Adrenal gland (tissue), 5 donors: ENCODE data around the gene PTPRU.

Source experiments
- POLR2A ChIP-seq, 2 donors: fragments of 450-650 bp; IDR thresholded peaks; one replicate each; pipeline ENCODE4 v1.6.1; 2017; ENCODE audit warnings: antibody characterized with exemption in 2 of 2, mild to moderate bottlenecking in 2 of 2, moderate library complexity in 1 of 2
- TF ChIP-seq, protein P1 (sequence below), 6 experiments: fragments of 450-650 bp in 4 of 6; fragments of 200-600 bp in 2 of 6; sonication (generic) in 1 of 6; IDR thresholded peaks; 1 replicate in 5 of 6; 2 replicates in 1 of 6; pipeline versions ENCODE4 v1.5.1 to v1.8.0; 2016 to 2021; ENCODE audit warnings: antibody characterized with exemption in 6 of 6, mild to moderate bottlenecking in 2 of 6, moderate library complexity in 1 of 6
- donor health status: DM: no; HTN: no; CAD: no.

DNA sequence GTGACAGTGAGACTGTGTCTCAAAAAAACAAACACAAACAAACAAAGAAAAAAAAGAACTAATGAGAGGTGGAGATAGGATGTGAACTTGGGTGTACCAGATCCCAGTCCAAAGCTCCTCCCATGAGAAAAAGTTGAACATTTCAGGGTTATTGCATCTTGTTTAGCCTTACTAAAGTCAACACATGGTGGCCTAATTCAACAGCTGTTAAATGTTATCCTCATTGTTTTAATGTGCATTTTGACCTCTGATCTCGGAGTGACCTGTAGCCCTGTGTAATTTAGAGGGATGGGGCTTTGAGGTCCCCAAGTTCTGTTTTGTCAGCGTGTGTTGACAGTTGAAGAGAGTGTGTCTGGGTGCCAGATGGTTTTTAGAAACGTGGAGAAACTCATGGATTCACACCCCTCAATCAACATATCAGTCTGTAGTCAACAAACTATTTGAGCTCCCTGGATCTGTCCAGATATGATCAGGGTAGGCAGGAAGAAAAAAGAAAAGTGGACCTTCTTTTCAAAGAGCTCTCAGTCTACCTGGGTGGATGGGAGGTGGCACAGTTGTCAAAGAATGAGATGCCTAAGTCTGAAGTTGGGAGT is 34.7 kb downstream of the PTPRU start:
- TF ChIP-seq, protein P1, sequence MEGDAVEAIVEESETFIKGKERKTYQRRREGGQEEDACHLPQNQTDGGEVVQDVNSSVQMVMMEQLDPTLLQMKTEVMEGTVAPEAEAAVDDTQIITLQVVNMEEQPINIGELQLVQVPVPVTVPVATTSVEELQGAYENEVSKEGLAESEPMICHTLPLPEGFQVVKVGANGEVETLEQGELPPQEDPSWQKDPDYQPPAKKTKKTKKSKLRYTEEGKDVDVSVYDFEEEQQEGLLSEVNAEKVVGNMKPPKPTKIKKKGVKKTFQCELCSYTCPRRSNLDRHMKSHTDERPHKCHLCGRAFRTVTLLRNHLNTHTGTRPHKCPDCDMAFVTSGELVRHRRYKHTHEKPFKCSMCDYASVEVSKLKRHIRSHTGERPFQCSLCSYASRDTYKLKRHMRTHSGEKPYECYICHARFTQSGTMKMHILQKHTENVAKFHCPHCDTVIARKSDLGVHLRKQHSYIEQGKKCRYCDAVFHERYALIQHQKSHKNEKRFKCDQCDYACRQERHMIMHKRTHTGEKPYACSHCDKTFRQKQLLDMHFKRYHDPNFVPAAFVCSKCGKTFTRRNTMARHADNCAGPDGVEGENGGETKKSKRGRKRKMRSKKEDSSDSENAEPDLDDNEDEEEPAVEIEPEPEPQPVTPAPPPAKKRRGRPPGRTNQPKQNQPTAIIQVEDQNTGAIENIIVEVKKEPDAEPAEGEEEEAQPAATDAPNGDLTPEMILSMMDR (IDR thresholded peaks at IDR 0.05), result no peak
- TF ChIP-seq POLR2A (IDR thresholded peaks at IDR 0.05), result no peak
